GM12878 (cell line): Measurements from ENCODE around the gene SELENOW. TPM values are rescaled to one million over a fixed set of nuclear protein-coding genes. Genes with fewer than 3 reads are reported as not detected.
"Not testable (repeated sequence)": the region's sequence is repeated elsewhere in the genome, so short reads cannot be mapped to it uniquely, and the experiment has no call there.

Experiments used
- ATAC-seq: fragments of 200-7000 bp; cut with Tn5 transposase; 3 replicates; pipeline ENCODE4 v1.9.1; 2020; ENCODE audit warnings: mild to moderate bottlenecking, moderate library complexity
- BruUV-seq: library from RNA; stranded (reverse); fragments of 400-500 nt; replicated peaks from 2 replicates; lab custom pipeline; 2021; lab: Mats Ljungman, UMichigan
- CTCF ChIA-PET: fragments of 300-600 bp; sonication (Branson Sonifier 250); formaldehyde crosslinking; extraction: SDS; loops from one replicate; lab custom pipeline; 2021; ENCODE audit warnings: inconsistent platforms; lab: Yijun Ruan, JAX
- POLR2A ChIA-PET: fragments of 350-600 bp; formaldehyde crosslinking; extraction: SDS; loops from one replicate; lab custom pipeline; 2021; ENCODE audit warnings: inconsistent platforms; lab: Charles Lee
- RAD21 ChIA-PET: fragments of 300-600 bp; sonication (Branson Sonifier 250); formaldehyde crosslinking; loops from one replicate; lab custom pipeline; 2023; ENCODE audit warnings: antibody characterized with exemption; ENCODE audit not compliant: unreplicated experiment; lab: Charles Lee
- SMC1A ChIA-PET: fragments of 300-600 bp; sonication (Branson Sonifier 250); formaldehyde crosslinking; loops from one replicate; lab custom pipeline; 2023; ENCODE audit not compliant: unreplicated experiment, uncharacterized antibody; lab: Charles Lee
- DNase-seq: peaks from one replicate; pipeline ENCODE4 v3.0.0-alpha.2; 2011; ENCODE audit warnings: low read depth, low spot score
- FAIRE-seq: peaks from 3 replicates; lab custom pipeline; 2011; peaks lifted over from hg19 to GRCh38; lab: Jason Lieb, UNC
- H2AFZ ChIP-seq: 2 replicates; pipeline ENCODE4 v1.6.0; 2011; ENCODE audit warnings: low read depth, low read length, control low read depth; ENCODE audit not compliant: control insufficient read depth
- H3K27ac ChIP-seq: 2 replicates; pipeline ENCODE4 v1.5.1; 2011; ENCODE audit warnings: control low read depth; ENCODE audit not compliant: control insufficient read depth, insufficient read depth
- H3K27me3 ChIP-seq, 2 experiments: replicated peaks in 1 of 2; 2 replicates each; pipeline versions ENCODE4 v1.6.0 to v1.6.1; 2011; ENCODE audit warnings: low read length in 1 of 2; ENCODE audit not compliant: control insufficient read depth in 2 of 2, insufficient read depth in 2 of 2
- H3K36me3 ChIP-seq, 2 experiments: 2 replicates each; pipeline ENCODE4 v1.5.1; 2011; ENCODE audit warnings: low read length in 1 of 2; ENCODE audit not compliant: control insufficient read depth in 2 of 2, insufficient read depth in 2 of 2
- H3K4me1 ChIP-seq: 2 replicates; pipeline ENCODE4 v1.6.1; 2011; ENCODE audit warnings: mild to moderate bottlenecking, low read length, moderate library complexity, mixed read lengths; ENCODE audit not compliant: control insufficient read depth, insufficient read depth
- H3K4me2 ChIP-seq: 2 replicates; pipeline ENCODE4 v1.6.0; 2011; ENCODE audit warnings: control low read depth; ENCODE audit not compliant: control insufficient read depth, insufficient read depth
- H3K4me3 ChIP-seq: fragments of 200-600 bp; sonication (generic); 2 replicates; pipeline ENCODE4 v1.5.1; 2016
- H3K79me2 ChIP-seq: 2 replicates; pipeline ENCODE4 v1.6.0; 2011; ENCODE audit warnings: low read length; ENCODE audit not compliant: control insufficient read depth, insufficient read depth
- H3K9ac ChIP-seq: 2 replicates; pipeline ENCODE4 v1.8.0; 2011; ENCODE audit warnings: low read length, control low read depth, mixed read lengths; ENCODE audit not compliant: control insufficient read depth, insufficient read depth
- H3K9me3 ChIP-seq: replicated peaks from 3 replicates; pipeline ENCODE4 v1.5.1; 2011; ENCODE audit warnings: mild to moderate bottlenecking, low read length; ENCODE audit not compliant: control insufficient read depth, insufficient read depth
- H4K20me1 ChIP-seq: 2 replicates; pipeline ENCODE4 v1.6.0; 2011; ENCODE audit not compliant: control insufficient read depth, insufficient read depth
- ATF2 ChIP-seq: IDR thresholded peaks from 2 replicates; pipeline ENCODE4 v1.6.1; 2012; ENCODE audit warnings: low read length, inconsistent platforms
- BHLHE40 ChIP-seq, 2 experiments: fragments of 450-650 bp in 1 of 2; IDR thresholded peaks; 2 replicates each; pipeline ENCODE4 v1.6.1; 2011 to 2017; ENCODE audit warnings: low read depth in 2 of 2, borderline replicate concordance in 1 of 2, improper control_type of control experiment in 1 of 2, low read length in 1 of 2, mild to moderate bottlenecking in 1 of 2
- FOXK2 ChIP-seq: fragments of 450-650 bp; IDR thresholded peaks from 2 replicates; pipeline ENCODE4 v1.6.1; 2017; ENCODE audit warnings: mild to moderate bottlenecking, moderate library complexity
- HSF1 ChIP-seq: fragments of 150-350 bp; IDR thresholded peaks from 2 replicates; pipeline ENCODE4 v1.6.1; 2014; ENCODE audit warnings: mild to moderate bottlenecking, low read depth, low read length
- IRF3 ChIP-seq: fragments of 450-650 bp; IDR thresholded peaks from 2 replicates; pipeline ENCODE4 v1.6.1; 2014; ENCODE audit warnings: mild to moderate bottlenecking
- MXI1 ChIP-seq: fragments of 150-350 bp; IDR thresholded peaks from 2 replicates; pipeline ENCODE4 v1.6.1; 2011; ENCODE audit warnings: low read depth, mild to moderate bottlenecking, inconsistent platforms, low read length, improper control_type of control experiment
- PML ChIP-seq: IDR thresholded peaks from 2 replicates; pipeline ENCODE4 v1.6.1; 2012; ENCODE audit warnings: low read length, inconsistent platforms
- SREBF2 ChIP-seq: IDR thresholded peaks from 2 replicates; pipeline ENCODE4 v1.6.1; 2012; ENCODE audit warnings: mild to moderate bottlenecking, low read length
- SRF ChIP-seq, 2 experiments: IDR thresholded peaks; 2 replicates each; pipeline ENCODE4 v1.6.1; 2011; ENCODE audit warnings: low read depth in 2 of 2, low read length in 2 of 2, mild to moderate bottlenecking in 1 of 2, moderate library complexity in 1 of 2
- TAF1 ChIP-seq: IDR thresholded peaks from 2 replicates; pipeline ENCODE4 v1.6.1; 2011; ENCODE audit warnings: mild to moderate bottlenecking, low read depth, low read length, borderline replicate concordance
- TARDBP ChIP-seq: IDR thresholded peaks from 2 replicates; pipeline ENCODE4 v1.6.1; 2016; ENCODE audit warnings: borderline replicate concordance
- WGBS: methylation state at CpG from one replicate; pipeline ENCODE4 v1.1.6; 2016; ENCODE audit warnings: low lambda C conversion rate; ENCODE audit not compliant: insufficient replicate concordance, insufficient coverage; ENCODE audit errors: missing lambda C conversion rate; 5-methylcytosine and 5-hydroxymethylcytosine counted together
- in situ Hi-C: fragments of 300-500 bp; cut with MboI; formaldehyde crosslinking; loops from 9 replicates; pipeline ENCODE4 v1.14.3; 2018; ENCODE audit warnings: mixed read lengths
- intact Hi-C: fragments of 100-400 bp; cut with micrococcal nuclease; formaldehyde crosslinking; loops from one replicate; pipeline ENCODE4 v1.14.2; 2022; ENCODE audit not compliant: unreplicated experiment
- polyA plus RNA-seq, 11 experiments: library from polyadenylated mRNA; depleted of rRNA in 4 of 11; unstranded in 6 of 11; stranded (reverse) in 5 of 11; fragments of >200 nt; fragmentation: Nextera tagmentation in 4 of 11; fragmentation: Illumina TruSeq in 1 of 11; extraction: Ambion mirVana in 4 of 11; extraction: Trizol in 1 of 11; gene quantifications; 1 replicate in 1 of 11; 2 replicates in 10 of 11; pipeline versions ENCODE4 v1.2.1 to v1.2.3, GENCODE V29; 2011 to 2016; ENCODE audit warnings: inconsistent platforms in 2 of 11, missing spikeins in 2 of 11, low read depth in 1 of 11
- total RNA-seq, 4 experiments: library from RNA; depleted of rRNA in 3 of 4; stranded (reverse); fragments of >200 nt in 3 of 4; fragmentation: Illumina TruSeq in 1 of 4; extraction: Trizol in 1 of 4; gene quantifications; 2 replicates each; pipeline versions ENCODE4 v1.2.1 to v1.2.3, GENCODE V29; 2013 to 2021

SELENOW gene
- total and polyA plus RNA-seq, 10 of the 15 experiments (the other 5 are each of a cell fraction or from before 2014, with no cell fraction given): 53.3 to 186 (median 101) TPM

GRCh38 chr19:47776568-47776967 is 1.9 kb upstream of the SELENOW start (continued):
- TF ChIP-seq ATF2: no peak
- no peak for TF ChIP-seq PML
- no peak for TF ChIP-seq SREBF2
- no peak for TF ChIP-seq MXI1
- TF ChIP-seq FOXK2: no peak
- TF ChIP-seq TAF1: no peak
- TF ChIP-seq BHLHE40 (IDR thresholded peaks at IDR 0.05; ENCODE audit: borderline replicate concordance in 1 of 2, low read depth in 2 of 2, low read length in 1 of 2): no peak
- no peak for TF ChIP-seq IRF3
- TF ChIP-seq TARDBP: no peak
- no peak for TF ChIP-seq SRF (IDR thresholded peaks at IDR 0.05; ENCODE audit: low read depth in 2 of 2, low read length in 2 of 2)
- TF ChIP-seq HSF1: no peak

- SMC1A ChIA-PET, H3K4me1 ChIP-seq, H3K27me3 ChIP-seq, RAD21 ChIA-PET, POLR2A ChIA-PET, H3K36me3 ChIP-seq, H3K27ac ChIP-seq, in situ Hi-C loops, H3K9me3 ChIP-seq, H4K20me1 ChIP-seq, H2AFZ ChIP-seq, ATAC-seq, intact Hi-C loops, FAIRE-seq, DNase-seq: not testable (repeated sequence)
- TSS peak; percentile 71 for BruUV-seq
- peaks cover 18% of the 10 kb centered on the region for H3K79me2 ChIP-seq
- CTCF ChIA-PET: interaction anchor here (0.6 kb wide), 1 partner anchor 493 kb away, joined by 3 read pairs; no protein-coding TSS in a partner anchor
- H3K4me3 ChIP-seq: peak overlapping the region; percentile 94
- 79% methylated on average over 23 of the region's 23 CpGs for whole genome bisulfite sequencing
- peak overlapping the region; percentile 73; the same call in 1 of the 2 replicates for H3K9ac ChIP-seq
- H3K4me2 ChIP-seq: peak overlapping the region; percentile 91
These were observed 1.1 kb upstream of the SELENOW start for GRCh38 chr19:47777245-47778048.
